GM23248 (cell line): ENCODE data around the gene CHST12.

ENCODE experiments used
- EZH2 ChIP-seq: fragments of 200-600 bp; sonication (generic); IDR thresholded peaks from 2 replicates; pipeline ENCODE4 v1.6.1; 2018; ENCODE audit warnings: antibody characterized with exemption, mild to moderate bottlenecking; ENCODE audit not compliant: insufficient read depth, poor library complexity, severe bottlenecking
- EZH2phosphoT487 ChIP-seq: fragments of 200-600 bp; sonication (generic); IDR thresholded peaks from 2 replicates; pipeline ENCODE4 v1.6.1; 2018; ENCODE audit warnings: antibody characterized with exemption, moderate library complexity, mild to moderate bottlenecking, low read depth; ENCODE audit not compliant: insufficient read depth

- TF ChIP-seq EZH2, result no peak
- TF ChIP-seq EZH2phosphoT487, result no peak
These were observed 70.2 kb downstream of the CHST12 start for GRCh38 chr7:2473496-2474180.
